Testis (tissue), 2 donors: ENCODE data around the gene ADAMTS4.

Source experiments
- POLR2A ChIP-seq: fragments of 450-650 bp; IDR thresholded peaks from one replicate; pipeline ENCODE4 v1.6.1; 2017; ENCODE audit warnings: antibody characterized with exemption, mild to moderate bottlenecking, moderate library complexity
- TF ChIP-seq, protein P1 (sequence below), 3 experiments: fragments of 450-650 bp in 2 of 3; fragments of 200-600 bp in 1 of 3; sonication (generic) in 1 of 3; IDR thresholded peaks; one replicate each; pipeline ENCODE4 v1.5.1; 2016 to 2019; ENCODE audit warnings: antibody characterized with exemption in 3 of 3, mild to moderate bottlenecking in 2 of 3, moderate library complexity in 1 of 3

- no peak for TF ChIP-seq POLR2A
- TF ChIP-seq, protein P1, sequence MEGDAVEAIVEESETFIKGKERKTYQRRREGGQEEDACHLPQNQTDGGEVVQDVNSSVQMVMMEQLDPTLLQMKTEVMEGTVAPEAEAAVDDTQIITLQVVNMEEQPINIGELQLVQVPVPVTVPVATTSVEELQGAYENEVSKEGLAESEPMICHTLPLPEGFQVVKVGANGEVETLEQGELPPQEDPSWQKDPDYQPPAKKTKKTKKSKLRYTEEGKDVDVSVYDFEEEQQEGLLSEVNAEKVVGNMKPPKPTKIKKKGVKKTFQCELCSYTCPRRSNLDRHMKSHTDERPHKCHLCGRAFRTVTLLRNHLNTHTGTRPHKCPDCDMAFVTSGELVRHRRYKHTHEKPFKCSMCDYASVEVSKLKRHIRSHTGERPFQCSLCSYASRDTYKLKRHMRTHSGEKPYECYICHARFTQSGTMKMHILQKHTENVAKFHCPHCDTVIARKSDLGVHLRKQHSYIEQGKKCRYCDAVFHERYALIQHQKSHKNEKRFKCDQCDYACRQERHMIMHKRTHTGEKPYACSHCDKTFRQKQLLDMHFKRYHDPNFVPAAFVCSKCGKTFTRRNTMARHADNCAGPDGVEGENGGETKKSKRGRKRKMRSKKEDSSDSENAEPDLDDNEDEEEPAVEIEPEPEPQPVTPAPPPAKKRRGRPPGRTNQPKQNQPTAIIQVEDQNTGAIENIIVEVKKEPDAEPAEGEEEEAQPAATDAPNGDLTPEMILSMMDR (IDR thresholded peaks at IDR 0.05): no peak
Observed at GRCh38 chr1:161216945-161217712, 18.3 kb upstream of the ADAMTS4 start.
